Stimulated activated CD8-positive, alpha-beta memory T cell treated with anti-CD3 and anti-CD28 coated beads, Interleukin-15, amount 100 ng/mL, for 1 hour (primary cell): ENCODE results near the gene FIBP.

Experiments used
- DNase-seq: peaks from one replicate; pipeline ENCODE4 v3.0.0-alpha.2; 2020; ENCODE audit warnings: low read depth

The FIBP gene

GRCh38 chr11:65844231-65844872, 43.9 kb downstream of the FIBP start:
- DNase-seq: no peak

DNA sequence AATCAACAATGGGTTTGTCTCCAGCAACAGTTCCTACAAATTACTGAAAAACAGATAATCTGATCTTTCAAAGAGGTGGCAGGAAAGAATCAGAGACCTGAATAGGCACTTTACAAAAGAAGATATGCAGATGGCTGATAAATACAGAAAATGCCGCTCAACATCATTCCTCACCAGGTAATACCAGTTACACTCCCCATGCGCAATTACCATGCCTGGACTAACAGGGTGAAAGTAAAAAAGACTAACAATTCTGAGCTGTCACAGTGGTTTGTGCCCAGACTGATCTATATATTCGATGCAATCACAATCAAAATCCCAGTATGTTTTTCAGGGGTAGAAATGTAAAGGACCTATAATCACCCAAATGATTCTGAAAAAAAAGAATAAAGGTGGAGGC, 44.5 kb downstream of the FIBP start:
- no peak for DNase-seq

- no peak for DNase-seq
These were observed 46.1 kb downstream of the FIBP start for GRCh38 chr11:65842144-65842543.

DNA sequence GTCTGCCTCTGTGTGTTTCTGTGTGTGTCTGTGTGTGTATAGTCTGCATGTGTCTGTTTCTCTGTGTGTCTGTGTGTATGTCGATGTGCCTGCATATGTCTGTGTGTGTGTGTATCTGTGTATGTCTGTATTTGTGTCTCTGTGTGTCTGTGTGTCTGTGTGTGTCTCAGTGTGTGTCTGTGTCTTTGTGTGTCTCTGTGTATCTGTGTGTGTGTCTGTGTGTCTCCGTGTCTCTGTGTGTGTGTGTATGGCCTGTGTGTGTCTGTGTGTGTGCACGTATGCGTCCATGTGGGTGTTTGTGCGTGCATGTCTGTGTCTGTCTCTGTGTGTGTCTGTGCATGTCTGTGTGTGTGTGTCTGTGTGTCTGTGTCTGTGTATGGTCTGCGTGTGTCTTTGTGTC, 54.1 kb downstream of the FIBP start:
- DNase-seq: no peak
